ENCODE results near the gene LRRC59.

GRCh38 chr17:50344731-50345365, 52.5 kb downstream of the LRRC59 start:
- TF ChIP-seq CTCF (IDR thresholded peaks at IDR 0.05) (no peak), E2F5 (CRISPR knock-in tag; IDR thresholded peaks at IDR 0.05) (no peak)
